GM18505 (cell line): ENCODE measurements around the gene IGF1R.

Source experiments
- ATAC-seq: cut with Tn5 transposase; IDR thresholded peaks from one replicate; pipeline ENCODE4 v1.9.1; 2021; ENCODE audit not compliant: unreplicated experiment
- POLR2A ChIP-seq: IDR thresholded peaks from 4 replicates; pipeline ENCODE4 v1.6.1; 2011; ENCODE audit warnings: borderline replicate concordance; ENCODE audit not compliant: insufficient read depth, insufficient read length; ENCODE audit errors: extremely low read depth

The IGF1R gene

GRCh38 chr15:98817745-98818144, 169.4 kb downstream of the IGF1R start:
- TF ChIP-seq POLR2A: no peak
- no peak for ATAC-seq

GRCh38 chr15:98823012-98823458, 174.7 kb downstream of the IGF1R start:
- TF ChIP-seq POLR2A: no peak
- no peak for ATAC-seq

GRCh38 chr15:98823616-98824015, 175.3 kb downstream of the IGF1R start:
- no peak for TF ChIP-seq POLR2A
- ATAC-seq: no peak

GRCh38 chr15:98824595-98824994, 176.3 kb downstream of the IGF1R start:
- ATAC-seq: no peak
- no peak for TF ChIP-seq POLR2A

GRCh38 chr15:98826658-98827057, 178.3 kb downstream of the IGF1R start:
- no peak for ATAC-seq
- no peak for TF ChIP-seq POLR2A

GRCh38 chr15:98827217-98827616, 178.9 kb downstream of the IGF1R start:
- no peak for ATAC-seq
- TF ChIP-seq POLR2A: no peak

GRCh38 chr15:98830034-98830634, 181.8 kb downstream of the IGF1R start:
- ATAC-seq: no peak
- TF ChIP-seq POLR2A: no peak

GRCh38 chr15:98834976-98835375, 186.6 kb downstream of the IGF1R start:
- no peak for ATAC-seq
- no peak for TF ChIP-seq POLR2A

GRCh38 chr15:98835876-98836275, 187.5 kb downstream of the IGF1R start:
- no peak for TF ChIP-seq POLR2A
- ATAC-seq: no peak

GRCh38 chr15:98838387-98839259, 190.3 kb downstream of the IGF1R start:
- TF ChIP-seq POLR2A: no peak
- no peak for ATAC-seq

GRCh38 chr15:98840053-98840452, 191.7 kb downstream of the IGF1R start:
- TF ChIP-seq POLR2A: no peak

GRCh38 chr15:98841419-98841970, 193.2 kb downstream of the IGF1R start:
- ATAC-seq: no peak
- no peak for TF ChIP-seq POLR2A

More at GRCh38 chr15:98840053-98840452, 191.7 kb downstream of the IGF1R start:
- ATAC-seq: no peak

GRCh38 chr15:98842192-98842972, 194.0 kb downstream of the IGF1R start:
- no peak for ATAC-seq
- TF ChIP-seq POLR2A: no peak

GRCh38 chr15:98842973-98843285, 194.6 kb downstream of the IGF1R start:
- no peak for TF ChIP-seq POLR2A
- no peak for ATAC-seq

GRCh38 chr15:98843844-98844243, 195.5 kb downstream of the IGF1R start:
- no peak for ATAC-seq
- no peak for TF ChIP-seq POLR2A
